ENCODE measurements around the gene CCDC88C.

DNA sequence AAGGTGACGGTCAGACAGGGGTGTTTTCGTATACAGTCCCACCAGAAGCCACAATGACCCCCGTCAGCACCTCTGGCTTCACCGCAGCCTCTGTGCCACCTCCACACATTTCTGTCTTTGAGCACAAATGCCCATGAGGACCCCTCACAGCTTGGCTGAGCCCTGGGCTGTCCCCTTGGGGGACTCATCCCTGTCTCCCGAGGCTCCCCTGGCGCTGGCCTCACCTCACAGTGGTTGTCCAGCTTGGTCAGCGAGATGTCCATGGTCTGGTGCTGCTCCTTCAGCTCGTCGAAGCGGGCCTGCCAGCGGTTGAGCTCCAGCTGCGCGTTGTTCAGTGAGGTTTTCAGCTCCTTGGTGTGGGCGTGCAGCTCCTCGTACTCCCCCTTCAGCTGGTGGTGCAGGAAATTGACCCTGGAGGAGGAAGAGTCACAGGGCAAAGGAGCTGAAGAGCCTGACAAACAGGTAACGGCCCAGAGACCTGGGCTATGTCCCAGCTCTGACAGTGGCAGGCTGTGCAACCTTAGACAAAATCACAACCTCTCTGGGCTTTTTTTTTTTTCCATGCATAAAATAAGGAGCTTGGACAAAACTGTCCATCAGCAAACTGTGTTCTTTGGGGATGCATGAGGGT is 120.4 kb downstream of the CCDC88C start:
- TF ChIP-seq FOS (IDR thresholded peaks at IDR 0.05; ENCODE audit: borderline replicate concordance, insufficient read depth, low read length), result no peak
- TF ChIP-seq CTCF (IDR thresholded peaks at IDR 0.05; ENCODE audit: extremely low read depth in 1 of 2, insufficient read depth in 1 of 2, low read depth in 1 of 2, low read length in 2 of 2), result no peak
- no peak for TF ChIP-seq POLR2AphosphoS5 (IDR thresholded peaks at IDR 0.05; ENCODE audit: insufficient read depth, low read depth, low read length)
- no peak for TF ChIP-seq EZH2 (IDR thresholded peaks at IDR 0.05; ENCODE audit: borderline replicate concordance, low read depth, low read length, severe bottlenecking)
- TF ChIP-seq POLR2A (IDR thresholded peaks at IDR 0.05; ENCODE audit: low read depth, low read length), result no peak

Data from endothelial cell of umbilical vein (primary cell).